Psoas muscle (tissue), 8 donors: ENCODE measurements around the gene RPE. TPM values are rescaled to one million over a fixed set of nuclear protein-coding genes. Genes with fewer than 3 reads are reported as not detected.

Experiments used
- ATAC-seq, 4 donors: fragments of 200-7000 bp; cut with Tn5 transposase; one replicate each; pipeline ENCODE4 v1.9.1; 2020; ENCODE audit warnings: moderate library complexity in 3 of 4, mild to moderate bottlenecking in 2 of 4
- DNase-seq, 2 donors: peaks; one replicate each; pipeline ENCODE4 v3.0.0-alpha.2; 2020
- H3K27ac ChIP-seq: fragments of 200-600 bp; one replicate; pipeline ENCODE4 v1.8.0; 2022
- H3K27me3 ChIP-seq, 3 donors: fragments of 200-600 bp in 1 of 3; one replicate each; pipeline versions ENCODE4 v1.6.1 to v1.8.0; 2013 to 2022; ENCODE audit warnings: low read length in 2 of 3, mild to moderate bottlenecking in 2 of 3, moderate library complexity in 1 of 3; ENCODE audit not compliant: insufficient read depth in 3 of 3
- H3K36me3 ChIP-seq, 2 donors: fragments of 200-600 bp in 1 of 2; one replicate each; pipeline versions ENCODE4 v1.6.1 to v1.8.0; 2013 to 2022; ENCODE audit warnings: low read depth in 1 of 2, mild to moderate bottlenecking in 1 of 2, moderate library complexity in 1 of 2; ENCODE audit not compliant: insufficient read depth in 1 of 2
- H3K4me1 ChIP-seq: fragments of 200-600 bp; one replicate; pipeline ENCODE4 v1.8.0; 2022
- H3K4me3 ChIP-seq: fragments of 200-600 bp; one replicate; pipeline ENCODE4 v1.8.0; 2022; ENCODE audit warnings: mild to moderate bottlenecking
- H3K9me3 ChIP-seq: fragments of 200-600 bp; one replicate; pipeline ENCODE4 v1.8.0; 2022
- CTCF ChIP-seq: fragments of 200-600 bp; IDR thresholded peaks from one replicate; pipeline ENCODE4 v1.8.0; 2022; ENCODE audit warnings: antibody characterized with exemption
- WGBS, 3 donors: extraction: QIAGEN DNeasy Blood & Tissue Kit; methylation state at CpG; one replicate each; pipeline versions ENCODE4 v1.1.6 to v1.1.7; 2013; 5-methylcytosine and 5-hydroxymethylcytosine counted together
- intact Hi-C, 2 donors: fragments of 100-400 bp; cut with DNase I; formaldehyde crosslinking; loops; one replicate each; pipeline versions ENCODE4 v1.11.0 to v1.14.2; 2022
- polyA plus RNA-seq, 3 donors: library from polyadenylated mRNA; stranded (reverse); fragments of 200-250 nt; gene quantifications; one replicate each; pipeline ENCODE4 v1.2.3, GENCODE V29; 2013
- total RNA-seq, 4 donors: library from RNA; stranded (reverse); fragmentation: NEBNext Ultra II Directional in 2 of 4; extraction: Animal tissue kit (Norgen Biotek cat#: 25700) in 2 of 4; gene quantifications; one replicate each; pipeline versions ENCODE4 v1.2.1 to v1.2.4, GENCODE V29; 2021 to 2023
- donor health status: healthy with polysubstance abuse.
- donor health status: DM: no; HTN: no; CAD: no; lungs with moderate emphysema.
- donor health status: Bipolar disorder and iron deficiency.
- donor health status: healthy.
- donor health status: DM: yes; HTN: yes; CAD: no.
- donor health status: DM: no; HTN: no; CAD: no.
- donor health status: DM: no; HTN: no; CAD: no.
- donor health status: DM: yes; HTN: yes; CAD: no.

The RPE gene
- total and polyA plus RNA-seq, 7 donors: 6.9 to 23.3 (median 15.3) TPM

GRCh38 chr2:210028178-210028577 lies 25.7 kb downstream of the RPE start:
- intact Hi-C loops: no loop called here
- DNase-seq (no peak), ATAC-seq (peak in 1 of 4 donors; percentile 25)
- Histone ChIP-seq H3K27ac (peak overlapping the region; percentile 64), H3K27me3 (no peaks in the 10 kb centered on the region), H3K4me1 (no peaks in the 10 kb centered on the region), H3K4me3 (no peak overlapping the region), H3K9me3 (no peaks in the 10 kb centered on the region), H3K36me3 (peaks cover 0 to 60% of the 10 kb centered on the region in 2 donors)
- 58 to 71% (median 68%) methylated on average over 2 of the region's 2 CpGs for WGBS, 3 donors
- no peak for TF ChIP-seq CTCF

GRCh38 chr2:210034087-210034683 lies 31.7 kb downstream of the RPE start:
- Histone ChIP-seq H3K9me3 (no peaks in the 10 kb centered on the region), H3K4me1 (no peaks in the 10 kb centered on the region), H3K36me3 (peaks cover 3 to 29% of the 10 kb centered on the region in 2 donors), H3K27ac (no peak overlapping the region), H3K4me3 (no peak overlapping the region), H3K27me3 (no peaks in the 10 kb centered on the region)
- intact Hi-C loops: no loop called here
- ATAC-seq (peak in 1 of 4 donors; percentile 22), DNase-seq (no peak)
- no peak for TF ChIP-seq CTCF
- 53 to 70% (median 64%) methylated on average over 2 of the region's 2 CpGs for WGBS, 3 donors

GRCh38 chr2:210035679-210036078 lies 33.2 kb downstream of the RPE start:
- Histone ChIP-seq H3K27me3 (no peaks in the 10 kb centered on the region), H3K4me3 (no peak overlapping the region), H3K36me3 (peaks cover 3 to 41% of the 10 kb centered on the region in 2 donors), H3K4me1 (no peaks in the 10 kb centered on the region), H3K9me3 (no peaks in the 10 kb centered on the region), H3K27ac (no peak overlapping the region)
- 92 to 94% (median 93%) methylated on average over 4 of the region's 4 CpGs for WGBS, 3 donors
- DNase-seq (no peak), ATAC-seq (peak in 2 of 4 donors; percentile 31 to 39)
- intact Hi-C loops: no loop called here
- no peak for TF ChIP-seq CTCF

- no peak for ATAC-seq
- Histone ChIP-seq H3K4me3 (no peak overlapping the region), H3K4me1 (no peaks in the 10 kb centered on the region), H3K36me3 (peaks cover 3 to 56% of the 10 kb centered on the region in 2 donors), H3K27ac (no peak overlapping the region), H3K9me3 (no peaks in the 10 kb centered on the region), H3K27me3 (no peaks in the 10 kb centered on the region)
- WGBS, 3 donors: 91 to 96% (median 92%) methylated on average over 3 of the region's 3 CpGs
- intact Hi-C loops: no loop called here
- TF ChIP-seq CTCF: no peak
- DNase-seq: no peak
These were observed 35.6 kb downstream of the RPE start for GRCh38 chr2:210038078-210038477.
